ENCODE measurements around the gene PIK3CA.
"Not testable (repeated sequence)": the region's sequence is repeated elsewhere in the genome, so short reads cannot be mapped to it uniquely, and the experiment has no call there.

Gene PIK3CA

GRCh38 chr3:179247289-179248015 lies 99.3 kb downstream of the PIK3CA start:
- no CpG with 5 or more reads among the region's 3 CpGs for WGBS (ENCODE audit: extremely low coverage, insufficient coverage, low lambda C conversion rate)
- H3K79me2 ChIP-seq (ENCODE audit: control insufficient read depth, insufficient read depth, low read length) = no peaks in the 10 kb centered on the region

GRCh38 chr3:179250803-179251476 lies 102.8 kb downstream of the PIK3CA start, which contains the start of gene KCNMB3:
Gene KCNMB3, minus strand, starts transcription at chr3:179251114. Its CDS starts 124 bp downstream, at chr3:179250990.
- Histone ChIP-seq H4K5ac (ENCODE audit: low read length) (no peak within 1 kb of the TSS), H3K23ac (ENCODE audit: low read length) (no peak within 1 kb of the TSS), H3K36me3 (ENCODE audit: control insufficient read depth, insufficient read depth, low read length) (no peaks in the 10 kb centered on the region), H3K4me1 (ENCODE audit: control insufficient read depth, low read depth, low read length) (no peaks in the 10 kb centered on the region), H3K79me2 (ENCODE audit: control insufficient read depth, insufficient read depth, low read length) (no peaks in the 10 kb centered on the region), H3K27me3 (ENCODE audit: insufficient read depth, low read length, poor library complexity) (no peaks in the 10 kb centered on the region), H3K18ac (ENCODE audit: low read length) (no peak within 1 kb of the TSS), H3K4ac (ENCODE audit: low read depth, low read length) (no peak within 1 kb of the TSS), H3K4me3 (ENCODE audit: low read length) (no peak within 1 kb of the TSS), H2BK15ac (replicated peaks; ENCODE audit: low read depth) (no peak within 1 kb of the TSS), H3K4me2 (ENCODE audit: low read length) (no peak within 1 kb of the TSS), H4K8ac (ENCODE audit: low read depth, low read length) (no peak within 1 kb of the TSS), H3K79me1 (ENCODE audit: low read length) (no peaks in the 10 kb centered on the region), H2BK120ac (ENCODE audit: low read depth, low read length) (no peak within 1 kb of the TSS), H3K9ac (ENCODE audit: low read length) (no peak within 1 kb of the TSS), H2AK5ac (ENCODE audit: low read length) (no peak within 1 kb of the TSS), H3K56ac (ENCODE audit: low read length) (no peak within 1 kb of the TSS), H2BK5ac (ENCODE audit: low read length) (no peak within 1 kb of the TSS), H3K27ac (ENCODE audit: low read depth, low read length) (no peak within 1 kb of the TSS)
- no peak for DNase-seq
- no CpG with 5 or more reads among the region's 6 CpGs for WGBS (ENCODE audit: extremely low coverage, insufficient coverage, low lambda C conversion rate)

More at GRCh38 chr3:179247289-179248015, 99.3 kb downstream of the PIK3CA start:
- Histone ChIP-seq H3K18ac (ENCODE audit: low read length) (no peak overlapping the region), H3K4ac (ENCODE audit: low read depth, low read length) (no peak overlapping the region), H4K8ac (ENCODE audit: low read depth, low read length) (no peak overlapping the region), H3K4me1 (ENCODE audit: control insufficient read depth, low read depth, low read length) (no peaks in the 10 kb centered on the region), H3K27me3 (ENCODE audit: insufficient read depth, low read length, poor library complexity) (no peaks in the 10 kb centered on the region), H3K56ac (ENCODE audit: low read length) (no peak overlapping the region), H3K4me2 (ENCODE audit: low read length) (no peak overlapping the region), H3K27ac (ENCODE audit: low read depth, low read length) (no peak overlapping the region), H2AK5ac (ENCODE audit: low read length) (no peak overlapping the region), H3K4me3 (ENCODE audit: low read length) (no peak overlapping the region), H3K36me3 (ENCODE audit: control insufficient read depth, insufficient read depth, low read length) (no peaks in the 10 kb centered on the region), H2BK120ac (ENCODE audit: low read depth, low read length) (no peak overlapping the region), H2BK15ac (replicated peaks; ENCODE audit: low read depth) (no peak overlapping the region), H4K5ac (ENCODE audit: low read length) (no peak overlapping the region), H2BK5ac (ENCODE audit: low read length) (no peak overlapping the region), H3K9ac (ENCODE audit: low read length) (no peak overlapping the region), H3K79me1 (ENCODE audit: low read length) (no peaks in the 10 kb centered on the region), H3K23ac (ENCODE audit: low read length) (no peak overlapping the region)
- no peak for DNase-seq

GRCh38 chr3:179256813-179257212 lies 108.7 kb downstream of the PIK3CA start:
- Histone ChIP-seq H3K4me1 (ENCODE audit: control insufficient read depth, low read depth, low read length) (no peaks in the 10 kb centered on the region), H3K9ac (ENCODE audit: low read length) (no peak overlapping the region), H4K8ac (ENCODE audit: low read depth, low read length) (no peak overlapping the region), H3K79me2 (ENCODE audit: control insufficient read depth, insufficient read depth, low read length) (no peaks in the 10 kb centered on the region), H3K36me3 (ENCODE audit: control insufficient read depth, insufficient read depth, low read length) (no peaks in the 10 kb centered on the region), H2BK5ac (ENCODE audit: low read length) (no peak overlapping the region), H3K4me3 (ENCODE audit: low read length) (no peak overlapping the region), H2AK5ac (ENCODE audit: low read length) (no peak overlapping the region), H4K5ac (ENCODE audit: low read length) (no peak overlapping the region), H3K27me3 (ENCODE audit: insufficient read depth, low read length, poor library complexity) (no peaks in the 10 kb centered on the region), H3K18ac (ENCODE audit: low read length) (no peak overlapping the region), H2BK15ac (replicated peaks; ENCODE audit: low read depth) (no peak overlapping the region), H3K23ac (ENCODE audit: low read length) (no peak overlapping the region), H3K4ac (ENCODE audit: low read depth, low read length) (no peak overlapping the region), H3K79me1 (ENCODE audit: low read length) (no peaks in the 10 kb centered on the region), H3K4me2 (ENCODE audit: low read length) (no peak overlapping the region), H2BK120ac (ENCODE audit: low read depth, low read length) (no peak overlapping the region), H3K27ac (ENCODE audit: low read depth, low read length) (no peak overlapping the region), H3K56ac (ENCODE audit: low read length) (no peak overlapping the region)
- no CpG with 5 or more reads among the region's 2 CpGs for WGBS (ENCODE audit: extremely low coverage, insufficient coverage, low lambda C conversion rate)
- DNase-seq = no peak

- not testable (repeated sequence) for H3K4me2 ChIP-seq (ENCODE audit: low read length); H3K23ac ChIP-seq (ENCODE audit: low read length); H3K4me3 ChIP-seq (ENCODE audit: low read length); H3K9ac ChIP-seq (ENCODE audit: low read length); H3K27me3 ChIP-seq (ENCODE audit: insufficient read depth, low read length, poor library complexity); H3K79me2 ChIP-seq (ENCODE audit: control insufficient read depth, insufficient read depth, low read length); H4K5ac ChIP-seq (ENCODE audit: low read length); H3K79me1 ChIP-seq (ENCODE audit: low read length); H3K18ac ChIP-seq (ENCODE audit: low read length); H3K56ac ChIP-seq (ENCODE audit: low read length); H2AK5ac ChIP-seq (ENCODE audit: low read length); DNase-seq; H3K4me1 ChIP-seq (ENCODE audit: control insufficient read depth, low read depth, low read length); H2BK120ac ChIP-seq (ENCODE audit: low read depth, low read length); H3K4ac ChIP-seq (ENCODE audit: low read depth, low read length); H3K36me3 ChIP-seq (ENCODE audit: control insufficient read depth, insufficient read depth, low read length); H2BK15ac ChIP-seq (replicated peaks; ENCODE audit: low read depth); H4K8ac ChIP-seq (ENCODE audit: low read depth, low read length); H3K27ac ChIP-seq (ENCODE audit: low read depth, low read length); H2BK5ac ChIP-seq (ENCODE audit: low read length)
- WGBS (ENCODE audit: extremely low coverage, insufficient coverage, low lambda C conversion rate) = no CpG with 5 or more reads among the region's 11 CpGs
Measured at GRCh38 chr3:179257742-179258141, 109.6 kb downstream of the PIK3CA start.

- H3K79me2 ChIP-seq (ENCODE audit: control insufficient read depth, insufficient read depth, low read length) = no peaks in the 10 kb centered on the region
- no CpG with 5 or more reads among the region's 5 CpGs for WGBS (ENCODE audit: extremely low coverage, insufficient coverage, low lambda C conversion rate)
- H2BK120ac ChIP-seq (ENCODE audit: low read depth, low read length) = no peak overlapping the region
- H2BK5ac ChIP-seq (ENCODE audit: low read length) = no peak overlapping the region
- H3K4me1 ChIP-seq (ENCODE audit: control insufficient read depth, low read depth, low read length) = no peaks in the 10 kb centered on the region
- no peak overlapping the region for H4K5ac ChIP-seq (ENCODE audit: low read length)
- no peak overlapping the region for H3K4ac ChIP-seq (ENCODE audit: low read depth, low read length)
- H3K18ac ChIP-seq (ENCODE audit: low read length) = no peak overlapping the region
- H2AK5ac ChIP-seq (ENCODE audit: low read length) = no peak overlapping the region
- H3K9ac ChIP-seq (ENCODE audit: low read length) = no peak overlapping the region
- H4K8ac ChIP-seq (ENCODE audit: low read depth, low read length) = no peak overlapping the region
- H3K27ac ChIP-seq (ENCODE audit: low read depth, low read length) = no peak overlapping the region
- H3K27me3 ChIP-seq (ENCODE audit: insufficient read depth, low read length, poor library complexity) = no peaks in the 10 kb centered on the region
- no peak for DNase-seq
- no peaks in the 10 kb centered on the region for H3K79me1 ChIP-seq (ENCODE audit: low read length)
- no peak overlapping the region for H3K4me3 ChIP-seq (ENCODE audit: low read length)
- no peak overlapping the region for H3K4me2 ChIP-seq (ENCODE audit: low read length)
- H3K56ac ChIP-seq (ENCODE audit: low read length) = no peak overlapping the region
- H3K36me3 ChIP-seq (ENCODE audit: control insufficient read depth, insufficient read depth, low read length) = no peaks in the 10 kb centered on the region
- H2BK15ac ChIP-seq (replicated peaks; ENCODE audit: low read depth) = no peak overlapping the region
- no peak overlapping the region for H3K23ac ChIP-seq (ENCODE audit: low read length)
Measured at GRCh38 chr3:179258820-179259219, 110.7 kb downstream of the PIK3CA start.

All from mesendoderm (in vitro differentiated cells).